CD1c-positive myeloid dendritic cell (primary cell): ENCODE measurements around the gene USP7.

Experiments used
- DNase-seq: peaks from one replicate; pipeline ENCODE4 v3.0.0-alpha.2; 2016; ENCODE audit errors: extremely low spot score

Gene USP7

DNA sequence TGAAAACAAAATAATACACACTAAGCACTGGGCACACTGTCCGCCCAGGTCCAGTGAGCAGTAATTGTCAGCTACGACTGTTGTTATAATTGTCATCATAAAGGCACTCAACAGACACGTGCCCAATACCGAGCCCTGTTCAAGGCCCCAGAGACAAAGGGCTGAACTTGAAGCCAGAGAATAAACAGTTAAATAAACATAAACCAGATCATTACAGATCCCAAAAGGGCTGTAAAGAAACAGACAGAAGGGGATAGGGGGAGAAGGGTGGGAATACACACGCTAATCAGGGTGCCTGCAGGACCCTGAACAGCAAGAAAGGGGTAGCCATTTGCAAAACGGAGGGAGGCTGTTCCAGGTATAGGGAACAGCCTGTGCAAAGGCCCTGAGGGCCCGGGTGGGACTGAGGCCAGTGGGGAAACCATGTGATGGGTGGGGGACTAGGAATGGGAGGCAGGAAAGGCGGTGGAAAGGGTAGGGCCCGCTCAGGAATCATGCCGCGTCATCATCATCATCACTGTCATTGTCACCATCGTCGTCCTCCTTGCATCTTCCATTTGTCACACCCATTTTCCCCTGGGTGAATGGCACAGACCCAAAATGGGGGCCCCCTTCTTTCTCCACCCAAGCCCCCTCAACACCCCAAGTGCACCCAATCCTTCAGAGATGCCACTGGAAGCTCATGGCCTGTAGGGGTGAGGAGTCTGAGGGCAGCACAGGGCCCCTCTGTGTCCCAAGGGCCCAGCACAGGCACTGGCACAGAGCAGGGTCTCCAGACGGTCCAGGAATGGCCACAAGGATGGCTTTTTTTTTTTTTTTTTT, 101.2 kb downstream of the USP7 start:
- DNase-seq: no peak

- DNase-seq: no peak
Measured at GRCh38 chr16:8861563-8862308, 102.0 kb downstream of the USP7 start.

GRCh38 chr16:8859913-8860881, 103.5 kb downstream of the USP7 start:
- DNase-seq: no peak

DNA sequence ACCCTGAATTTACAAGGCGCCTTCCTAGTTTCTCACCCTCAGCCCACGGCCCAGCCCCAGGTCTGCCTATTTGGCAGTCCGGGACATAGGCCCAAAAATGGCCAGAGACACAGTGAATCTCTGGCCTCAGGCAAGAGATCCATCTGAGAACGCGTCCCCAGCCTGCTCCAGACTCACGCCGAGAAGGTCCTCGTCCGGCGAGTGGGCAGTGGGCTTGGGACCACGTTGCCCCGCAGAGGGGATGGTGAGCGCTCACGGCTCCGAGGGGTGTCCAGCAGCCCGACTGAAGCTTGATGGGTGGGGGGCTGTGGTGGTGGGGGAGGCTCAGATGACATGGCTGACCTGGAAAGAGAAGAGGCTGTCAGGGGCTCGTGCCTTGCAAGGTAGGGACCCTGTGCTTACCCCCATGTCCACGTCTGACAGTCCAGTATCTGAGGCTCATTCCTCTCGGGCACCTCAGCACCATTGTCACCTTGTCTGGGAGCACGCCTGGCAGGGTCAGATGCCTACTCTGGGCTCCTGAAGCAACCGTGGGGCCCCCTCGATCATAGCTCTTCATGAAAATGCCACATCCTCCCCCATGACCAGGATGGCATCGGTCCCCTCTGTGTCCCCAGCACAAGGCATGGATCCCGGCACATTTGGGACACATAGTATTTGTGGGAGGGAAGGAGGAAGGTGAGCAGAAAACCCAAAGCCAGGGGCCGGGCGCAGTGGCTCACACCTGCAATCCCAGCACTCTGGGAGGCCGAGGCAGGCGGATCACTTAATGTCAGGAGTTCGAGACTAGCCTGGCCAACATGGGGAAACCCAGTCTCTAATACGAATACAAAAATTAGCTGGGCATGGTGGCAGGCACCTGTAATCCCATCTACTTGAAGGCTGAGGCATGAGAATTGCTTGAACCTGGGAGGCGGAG, 104.5 kb downstream of the USP7 start:
- DNase-seq: no peak

GRCh38 chr16:8855972-8856371, 107.7 kb downstream of the USP7 start:
- DNase-seq: no peak

- DNase-seq: no peak
Measured at GRCh38 chr16:8855051-8855786, 108.5 kb downstream of the USP7 start.

GRCh38 chr16:8854298-8854948, 109.3 kb downstream of the USP7 start:
- DNase-seq: no peak

DNA sequence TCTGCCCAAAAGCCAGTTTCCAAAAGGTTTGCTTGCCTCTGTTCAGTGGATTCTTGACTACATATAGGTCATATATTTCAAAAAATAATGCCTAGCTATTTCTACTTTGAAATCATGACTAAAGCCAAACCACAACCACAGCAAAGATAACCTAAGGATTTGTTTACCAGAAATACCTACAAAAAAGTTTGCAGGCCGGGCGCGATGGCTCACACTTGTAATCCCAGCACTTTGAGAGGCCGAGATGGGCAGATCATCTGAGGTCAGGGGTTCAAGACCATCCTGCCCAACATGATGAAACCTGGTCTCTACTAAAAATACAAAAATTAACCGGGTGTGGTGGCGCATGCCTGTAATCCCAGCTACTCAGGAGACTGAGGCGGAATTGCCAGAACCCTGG, 110.1 kb downstream of the USP7 start:
- DNase-seq: no peak

DNA sequence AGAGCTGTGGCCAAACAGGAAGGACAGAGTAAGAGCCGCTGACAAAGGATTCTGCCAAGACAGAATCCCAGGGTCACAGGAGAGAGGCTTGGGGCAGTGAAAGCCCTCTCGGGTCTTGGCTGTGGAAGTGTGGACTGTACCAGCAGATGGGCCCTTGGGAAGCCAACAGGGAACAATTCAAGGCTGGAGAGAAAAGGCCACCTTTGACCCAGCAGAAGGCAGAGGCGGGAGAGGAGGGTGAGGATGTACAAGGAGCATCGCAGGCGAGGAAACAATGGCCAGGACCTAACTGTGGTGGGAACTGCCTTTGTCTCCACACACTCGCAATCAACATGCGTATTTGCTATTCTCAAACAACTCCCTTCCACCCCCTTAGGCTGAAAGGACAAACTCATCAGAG, 110.6 kb downstream of the USP7 start:
- DNase-seq: no peak

- no peak for DNase-seq
Measured at GRCh38 chr16:8852534-8852933, 111.2 kb downstream of the USP7 start.

- no peak for DNase-seq
Measured at GRCh38 chr16:8851761-8852403, 111.8 kb downstream of the USP7 start.

GRCh38 chr16:8850279-8850885, 113.3 kb downstream of the USP7 start:
- peak; percentile 45 for DNase-seq

- DNase-seq: no peak
Measured at GRCh38 chr16:8849411-8850011, 114.2 kb downstream of the USP7 start.

DNA sequence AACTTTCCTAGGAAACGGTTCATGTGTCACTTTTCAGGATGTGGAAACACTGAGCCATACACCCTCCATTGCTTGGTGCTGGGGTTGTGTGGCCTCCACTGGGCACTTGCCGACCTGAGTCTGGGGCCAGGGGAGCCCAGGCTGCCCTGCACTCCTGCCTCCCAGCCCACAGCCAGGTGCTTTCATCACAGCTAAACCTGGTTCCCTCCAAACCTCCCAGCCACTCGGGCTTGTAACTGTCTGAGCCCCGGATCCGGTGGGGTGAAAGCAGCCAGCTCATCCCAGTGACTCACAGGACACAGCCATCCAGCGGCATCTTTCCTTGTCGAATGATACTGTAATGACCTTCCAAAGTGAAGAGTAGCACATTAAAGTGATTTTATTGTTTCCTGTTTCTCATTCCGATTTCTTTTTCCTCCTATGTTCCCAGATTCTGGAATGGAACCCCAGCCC, 114.7 kb downstream of the USP7 start:
- DNase-seq: no peak

- no peak for DNase-seq
Measured at GRCh38 chr16:8848231-8848938, 115.3 kb downstream of the USP7 start.

GRCh38 chr16:8847623-8848022, 116.1 kb downstream of the USP7 start:
- no peak for DNase-seq

DNA sequence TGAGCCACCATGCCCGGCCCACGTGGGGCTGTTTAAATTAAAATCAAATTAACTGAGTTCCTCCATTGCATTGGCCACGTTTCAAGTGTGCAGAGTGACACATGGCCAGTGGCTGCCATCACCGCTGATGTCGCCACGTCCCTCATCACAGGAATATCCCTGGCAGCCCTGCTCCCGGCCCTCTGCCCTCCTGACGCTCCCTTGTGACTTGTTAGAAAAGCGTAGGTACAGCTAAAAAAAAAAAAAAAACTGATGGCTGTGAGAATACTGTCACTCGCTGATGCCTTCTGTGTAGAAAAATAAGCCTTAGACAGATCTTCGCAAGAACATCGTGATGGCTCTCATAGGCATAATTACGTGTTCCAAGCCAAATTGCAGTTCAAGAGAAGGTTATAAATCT, 116.6 kb downstream of the USP7 start:
- DNase-seq: no peak
